Esophagus muscularis mucosa (tissue), 3 donors: Measurements from ENCODE around the gene LGR4.

Source experiments
- CTCF ChIP-seq, 3 experiments: fragments of 200-600 bp in 2 of 3; fragments of 450-650 bp in 1 of 3; sonication (generic) in 2 of 3; IDR thresholded peaks; one replicate each; pipeline ENCODE4 v1.5.1; 2017 to 2019; ENCODE audit warnings: antibody characterized with exemption in 3 of 3, mild to moderate bottlenecking in 2 of 3, moderate library complexity in 1 of 3
- POLR2A ChIP-seq: fragments of 450-650 bp; IDR thresholded peaks from one replicate; pipeline ENCODE4 v1.6.1; 2017; ENCODE audit warnings: antibody characterized with exemption, moderate library complexity, mild to moderate bottlenecking, low read depth

GRCh38 chr11:27436916-27437315 is 35.7 kb downstream of the LGR4 start:
- no peak for TF ChIP-seq CTCF (IDR thresholded peaks at IDR 0.05)
- TF ChIP-seq POLR2A = no peak
